DOHH2 (cell line): ENCODE results near the gene ANKRD28.

Source experiments
- CTCF ChIP-seq: fragments of 200-600 bp; sonication (generic); IDR thresholded peaks from one replicate; pipeline ENCODE4 v1.5.1; 2014; ENCODE audit warnings: antibody characterized with exemption, mild to moderate bottlenecking, low read depth, low read length; ENCODE audit not compliant: poor library complexity, severe bottlenecking
- EZH2phosphoT487 ChIP-seq: fragments of 200-600 bp; sonication (generic); IDR thresholded peaks from 2 replicates; pipeline ENCODE4 v1.6.1; 2017; ENCODE audit warnings: borderline replicate concordance, mild to moderate bottlenecking, antibody characterized with exemption, low read length, moderate library complexity, mixed read lengths

DNA sequence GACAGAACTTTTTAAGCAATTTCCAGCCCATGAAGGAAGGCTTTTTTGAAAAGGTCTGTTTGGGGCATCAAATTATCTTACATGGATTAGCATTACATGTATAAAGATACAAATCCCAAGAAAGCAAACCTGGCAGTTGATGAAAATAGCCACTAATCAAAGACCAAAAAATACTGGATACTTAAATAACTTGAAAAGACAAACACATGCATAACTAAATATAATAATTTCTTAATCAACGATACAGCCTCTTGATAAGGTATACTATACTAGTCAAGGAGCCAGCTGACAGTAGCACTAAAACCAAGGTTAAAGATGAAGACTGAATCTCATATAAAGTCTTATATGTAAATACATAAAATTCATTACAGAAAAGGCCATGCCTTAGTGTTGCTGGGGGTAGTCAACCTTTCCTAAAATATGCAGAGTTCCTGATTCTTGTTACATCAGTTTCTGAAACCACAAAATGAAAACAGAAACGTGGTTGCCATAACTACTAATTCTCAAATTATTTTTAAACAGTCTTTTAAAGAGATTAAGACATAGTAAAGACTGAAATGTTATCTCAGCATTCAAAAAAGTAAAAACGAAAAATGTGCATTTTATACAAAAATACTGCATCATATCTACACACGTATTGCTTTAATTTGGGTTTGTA lies 2.0 kb downstream of the ANKRD28 start:
- TF ChIP-seq CTCF (no peak), EZH2phosphoT487 (no peak)
